Activated T-helper 9 cell treated with anti-CD3 and anti-CD28 coated beads, Interleukin-2, amount 50 U/mL, for 16 hours (primary cell): ENCODE data around the gene MYO1D.

Experiments used
- DNase-seq: peaks from one replicate; pipeline ENCODE4 v3.0.0-alpha.2; 2020; ENCODE audit warnings: low read depth

Gene MYO1D

DNA sequence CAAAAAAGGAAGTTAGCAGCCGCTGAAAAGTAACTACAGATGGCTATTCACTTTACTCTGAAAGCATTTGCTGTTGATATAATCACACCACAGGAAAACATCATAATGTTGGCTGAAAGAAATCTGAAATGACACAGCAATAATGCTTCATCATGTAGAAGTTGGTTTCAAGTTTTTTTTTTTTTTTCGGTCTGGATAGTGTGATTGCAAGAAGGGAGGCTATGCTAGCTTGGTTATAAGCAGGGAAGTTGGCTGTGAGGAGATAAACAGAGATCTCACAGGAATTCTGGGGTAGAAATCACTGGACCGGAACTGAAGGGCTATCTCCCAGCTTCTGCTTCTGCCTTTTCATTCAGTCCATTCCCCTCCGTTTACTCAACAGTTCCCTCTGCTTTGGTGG is 57.9 kb downstream of the MYO1D start:
- DNase-seq: no peak

DNA sequence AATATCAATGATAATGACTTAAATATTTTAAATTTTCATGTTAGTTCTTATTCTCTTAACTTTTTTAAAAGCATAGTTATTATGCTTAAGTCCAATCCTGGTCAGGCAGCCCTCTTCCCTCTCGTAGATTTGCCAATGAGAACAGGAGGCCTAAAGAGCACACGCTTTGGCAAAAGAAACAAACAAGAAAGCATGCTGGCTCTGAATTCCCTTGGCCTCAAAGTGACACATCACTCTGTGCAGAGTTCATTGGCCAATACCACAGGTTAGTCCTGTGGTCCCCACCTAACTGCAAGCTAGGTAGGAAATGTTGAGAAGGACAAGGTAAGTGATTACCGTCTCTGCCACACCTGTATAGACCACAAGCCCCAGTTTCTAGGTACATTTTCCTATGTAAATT is 61.5 kb downstream of the MYO1D start:
- no peak for DNase-seq

DNA sequence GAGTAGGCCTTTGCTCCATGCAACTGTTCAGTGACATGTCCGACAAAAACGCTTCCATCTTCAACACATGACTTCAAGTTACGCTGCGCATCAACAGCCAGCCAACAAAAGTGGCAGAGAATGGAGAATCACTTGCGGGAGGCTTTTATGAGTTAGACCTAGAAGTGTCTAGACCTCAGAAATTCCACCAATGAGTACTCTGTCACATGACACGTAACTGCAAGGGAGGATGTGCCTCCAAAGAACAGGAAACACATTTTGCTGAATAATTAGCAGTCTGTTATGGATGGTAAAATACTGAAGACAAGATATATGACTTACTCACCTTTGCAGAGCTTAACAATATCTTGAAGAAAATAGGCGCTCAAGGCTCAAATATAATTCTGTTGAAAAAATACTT is 62.1 kb downstream of the MYO1D start:
- no peak for DNase-seq

DNA sequence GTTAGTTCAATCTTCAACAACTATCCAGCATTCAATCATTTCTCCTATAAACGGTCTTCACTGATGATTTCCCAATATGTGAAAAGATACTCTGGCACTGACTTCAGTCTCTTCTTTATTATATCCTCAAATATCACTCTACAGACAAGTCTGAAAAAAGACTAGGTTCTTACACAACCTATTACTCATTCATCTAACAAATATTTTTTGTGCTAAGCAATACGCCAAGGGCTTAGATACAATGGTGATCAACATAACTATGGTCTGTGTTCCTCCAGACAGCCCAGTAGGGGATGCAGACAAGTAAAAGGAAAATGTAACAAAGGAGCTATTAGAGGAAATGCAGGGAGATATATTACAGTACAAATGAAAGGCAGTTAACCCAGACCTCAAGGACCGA is 63.9 kb downstream of the MYO1D start:
- DNase-seq: no peak

DNA sequence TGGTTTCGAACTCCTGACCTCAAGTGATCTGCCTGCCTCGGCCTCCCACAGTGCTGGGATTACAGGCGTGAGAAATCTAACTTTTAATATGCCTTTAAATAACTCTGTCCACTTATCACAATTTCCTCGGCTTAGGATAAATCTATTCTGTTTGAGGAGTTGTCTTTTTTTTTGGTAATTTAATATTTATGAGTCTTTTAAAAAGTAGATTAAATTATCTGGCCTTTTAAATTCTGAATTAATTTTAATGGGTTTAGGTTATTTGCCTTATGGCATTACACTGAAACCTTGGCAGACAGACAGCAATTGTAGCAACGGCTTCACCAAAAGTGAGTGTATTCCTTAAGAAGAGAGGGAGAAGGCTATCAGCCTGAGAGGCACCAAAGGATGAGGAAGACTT is 66.2 kb downstream of the MYO1D start:
- no peak for DNase-seq

DNA sequence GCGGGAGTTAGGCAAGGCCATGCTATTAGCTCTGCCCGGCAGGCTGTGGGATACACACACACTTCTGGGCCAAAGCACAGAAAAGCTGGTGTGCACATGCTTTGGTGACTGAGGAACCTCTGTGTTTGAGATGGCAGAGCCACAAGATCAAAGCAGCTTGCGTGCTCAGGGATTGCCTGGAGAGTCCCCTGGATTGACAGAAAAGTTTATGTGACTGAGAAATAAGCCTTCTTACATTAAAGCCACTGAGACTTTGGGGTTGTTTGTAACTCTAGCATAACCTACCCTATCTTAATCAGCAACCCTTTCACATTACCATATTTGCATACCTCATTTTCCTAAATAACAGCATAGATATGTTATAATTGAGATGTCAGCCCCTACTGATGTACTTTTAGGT is 69.3 kb downstream of the MYO1D start:
- DNase-seq: no peak

DNA sequence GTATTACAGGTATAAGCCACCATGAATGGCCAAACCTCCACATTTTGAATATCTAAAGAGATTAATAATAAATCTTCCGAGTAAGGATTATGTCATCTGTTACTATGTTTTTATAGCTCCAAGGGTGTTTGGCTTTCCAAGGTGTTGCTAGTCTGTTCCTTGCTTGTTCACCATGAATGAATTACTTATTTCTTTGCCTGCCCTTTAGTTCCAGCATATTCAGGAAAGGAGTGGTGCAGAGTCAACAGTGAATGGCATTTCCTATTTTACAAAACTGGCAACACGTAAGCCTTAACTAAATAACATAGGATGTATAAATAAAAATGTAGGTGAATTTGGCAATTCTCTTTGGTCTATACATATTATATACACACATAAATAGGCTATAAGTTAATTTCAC is 70.3 kb downstream of the MYO1D start:
- no peak for DNase-seq

DNA sequence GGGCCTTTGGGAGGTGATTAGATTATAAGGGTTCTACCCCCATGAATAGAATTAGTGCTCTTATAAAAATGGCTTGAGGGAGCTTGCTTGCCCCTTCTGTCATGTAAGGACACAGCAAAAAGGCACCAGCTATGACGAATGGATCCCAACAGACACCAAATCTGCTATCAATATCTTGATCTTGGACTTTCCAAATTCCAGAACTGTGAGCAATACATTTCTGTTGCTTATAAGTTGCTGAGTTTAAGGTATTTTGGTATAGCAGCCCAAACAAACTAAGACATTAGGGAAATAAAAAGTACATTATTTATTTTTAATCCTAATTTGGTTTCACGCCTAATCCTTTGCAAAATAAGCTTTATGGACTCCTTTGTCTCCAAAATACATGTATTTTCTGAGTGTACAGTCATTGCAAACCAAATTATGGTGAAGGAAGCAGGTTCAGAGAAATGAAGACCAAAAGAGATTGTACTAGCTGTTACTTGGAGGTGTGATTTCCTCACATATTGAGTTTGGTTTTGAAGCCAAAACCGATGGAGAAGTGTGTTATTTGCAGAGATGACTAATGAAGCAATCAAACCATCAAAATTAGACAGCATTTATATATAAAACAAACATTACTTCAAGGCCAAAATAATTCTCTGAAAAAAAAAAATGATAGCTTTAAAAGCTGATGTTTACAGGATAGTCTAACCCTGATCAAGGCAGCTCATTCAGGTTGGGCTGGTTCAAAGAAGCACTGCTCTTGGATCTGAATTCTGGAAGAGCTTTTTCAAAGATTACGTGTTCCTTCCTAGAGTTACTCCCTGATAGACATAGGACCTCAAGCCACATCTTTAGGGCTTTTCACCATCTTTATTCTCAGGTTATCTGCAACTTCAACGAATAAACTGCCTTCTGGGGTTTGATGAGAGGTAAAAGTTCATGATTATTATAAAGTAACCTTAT is 71.6 kb downstream of the MYO1D start:
- DNase-seq: no peak

DNA sequence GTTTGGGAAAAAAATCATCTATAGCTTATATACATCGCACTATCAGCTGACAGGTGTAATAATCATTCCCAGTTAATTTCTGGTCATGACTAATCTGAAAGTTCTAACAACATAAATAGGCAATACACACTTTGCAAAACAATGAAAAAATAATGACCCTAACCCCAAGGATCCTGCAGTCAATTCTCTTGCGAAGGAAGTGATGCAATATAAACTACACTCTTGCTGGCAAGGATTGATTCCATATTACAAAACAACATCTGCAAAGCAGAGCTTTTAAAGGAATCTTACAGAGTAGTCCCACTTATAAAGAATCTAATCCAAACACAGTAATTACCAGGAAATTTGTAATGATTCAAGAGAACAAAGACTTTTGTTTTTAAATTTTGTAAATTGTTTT is 73.4 kb downstream of the MYO1D start:
- DNase-seq: no peak

DNA sequence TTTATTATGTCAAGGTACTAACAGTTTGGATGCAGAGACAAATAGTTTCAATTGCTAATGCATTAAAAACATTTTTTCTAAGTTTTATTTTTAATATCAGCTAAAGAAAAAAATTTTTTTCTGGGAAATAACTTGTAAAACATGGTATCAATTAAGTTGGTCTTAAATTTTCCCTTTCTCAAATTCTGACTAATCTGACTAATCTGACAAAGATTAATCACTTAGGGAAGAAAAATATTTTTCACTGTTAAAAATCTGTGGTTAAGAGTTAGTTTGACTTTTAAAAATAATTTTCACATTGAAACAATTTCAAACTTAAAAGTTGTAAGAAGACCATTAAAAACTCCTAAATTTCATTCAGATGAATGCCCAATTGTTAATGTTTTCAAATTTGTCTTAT is 74.6 kb downstream of the MYO1D start:
- DNase-seq: no peak

DNA sequence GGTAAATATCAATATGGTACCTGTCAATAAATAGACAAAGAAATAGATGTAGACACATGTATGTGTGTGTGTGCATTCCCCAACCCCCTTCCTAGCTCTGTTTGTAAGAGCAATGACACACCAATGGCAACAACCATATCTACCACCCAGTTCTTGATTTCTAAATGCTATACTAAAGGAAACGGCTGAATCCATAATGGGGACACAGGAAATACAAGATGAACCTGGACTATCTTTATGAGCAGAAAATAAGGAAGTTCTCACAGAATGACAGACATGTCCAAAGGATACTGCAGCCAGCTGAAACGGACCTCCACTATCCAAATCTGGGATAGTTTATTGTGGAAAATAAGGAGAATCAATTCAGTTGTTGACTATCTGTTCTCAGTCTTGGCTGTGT is 75.3 kb downstream of the MYO1D start:
- no peak for DNase-seq

DNA sequence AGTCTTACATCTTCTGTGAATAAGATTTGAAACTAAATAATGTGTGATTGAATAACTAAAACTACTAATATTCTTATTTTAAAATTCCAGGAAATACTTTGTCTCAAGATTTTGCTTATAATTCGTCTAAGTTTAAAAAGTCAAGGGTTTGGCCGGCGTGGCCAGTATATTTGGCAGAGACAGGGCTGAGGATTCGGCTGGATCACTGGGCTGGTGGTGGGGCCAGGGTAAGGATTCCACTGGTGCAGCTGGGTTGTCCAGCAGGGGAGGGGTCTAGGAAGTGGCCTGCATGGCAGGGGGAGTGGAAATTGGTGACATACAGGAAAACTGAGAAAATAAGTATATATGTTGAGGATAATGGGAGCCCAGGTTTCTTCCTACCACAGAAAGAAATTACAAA is 75.7 kb downstream of the MYO1D start:
- no peak for DNase-seq

DNA sequence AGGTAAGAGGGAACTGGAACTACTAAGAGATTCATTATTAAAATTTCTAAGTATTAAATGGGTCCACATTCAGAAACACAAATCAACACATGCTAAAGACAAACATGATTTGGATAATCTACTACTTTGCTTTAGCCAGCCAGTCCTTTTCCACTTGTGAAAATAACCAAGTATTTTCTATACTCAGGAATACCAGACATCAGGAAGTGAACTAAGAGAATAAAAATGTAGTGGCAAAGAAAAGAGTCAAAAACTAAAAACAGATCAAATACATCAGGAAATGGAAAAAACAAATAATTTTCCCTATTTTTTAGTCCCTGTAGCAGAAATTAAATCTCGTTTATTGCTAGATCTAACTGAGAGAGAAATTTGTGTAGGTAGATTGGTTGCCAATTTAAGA is 78.0 kb downstream of the MYO1D start:
- DNase-seq: no peak

DNA sequence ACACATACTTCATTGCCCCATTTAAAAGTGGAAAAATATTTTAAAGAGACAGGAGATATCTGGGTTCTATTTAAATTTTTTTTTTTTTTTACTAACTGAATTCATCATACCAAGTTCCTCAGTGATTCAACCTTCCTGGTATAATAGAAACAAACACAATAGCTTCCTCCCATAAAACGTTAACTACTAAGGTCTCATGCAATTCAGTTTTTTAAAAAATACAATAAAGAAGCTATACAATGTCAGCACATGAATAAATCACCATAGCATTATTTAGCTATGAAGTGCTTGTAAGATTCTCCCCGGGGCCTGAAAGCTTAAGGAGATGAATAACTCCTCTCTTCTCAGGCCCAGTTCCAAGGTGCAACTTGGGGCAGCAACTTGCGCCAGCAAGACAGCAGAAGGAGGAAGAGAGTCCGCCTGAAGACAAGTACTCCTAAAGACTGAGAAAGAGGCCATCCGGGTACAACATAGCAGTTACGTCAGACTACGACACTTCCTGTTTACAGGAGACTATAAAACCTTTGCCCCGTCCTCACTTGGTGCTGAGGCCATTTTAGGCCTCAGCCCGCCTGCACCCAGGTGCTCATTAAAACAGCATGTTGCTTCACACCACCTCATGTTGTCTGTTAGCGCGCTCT is 81.5 kb downstream of the MYO1D start:
- DNase-seq: no peak

DNA sequence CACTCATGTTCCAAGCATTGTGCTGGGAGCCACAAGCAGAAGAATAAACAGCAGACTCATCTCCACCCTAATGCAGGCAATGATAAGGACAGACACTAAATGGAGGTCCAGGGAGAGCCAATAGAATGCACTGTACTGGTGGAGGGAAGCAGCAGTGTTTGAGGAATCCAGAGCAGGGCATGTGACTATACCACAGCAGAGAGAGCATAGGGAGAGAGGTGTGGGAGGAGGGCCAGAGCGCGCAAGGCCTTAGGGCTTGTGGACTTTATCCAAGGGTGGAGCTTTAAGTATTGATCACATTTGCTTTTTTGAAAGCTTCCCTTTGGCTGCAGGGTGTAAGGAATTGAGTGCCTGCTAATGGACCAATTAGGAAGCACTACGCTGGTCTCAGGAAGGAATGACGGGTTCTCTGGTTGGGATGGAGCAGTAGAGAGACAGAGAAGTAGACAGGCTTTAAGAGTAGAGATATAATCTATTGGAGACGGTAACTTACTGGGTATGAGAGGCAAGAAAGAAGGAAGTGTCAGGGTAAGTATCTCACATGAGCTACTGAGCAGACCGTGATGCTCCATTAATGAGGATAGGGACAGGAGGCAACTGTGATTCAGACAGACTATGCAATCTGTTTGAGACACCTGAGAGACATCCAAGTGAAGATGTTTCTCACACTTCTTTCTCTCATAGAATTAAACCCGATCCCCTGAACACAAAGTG is 82.2 kb downstream of the MYO1D start:
- no peak for DNase-seq

DNA sequence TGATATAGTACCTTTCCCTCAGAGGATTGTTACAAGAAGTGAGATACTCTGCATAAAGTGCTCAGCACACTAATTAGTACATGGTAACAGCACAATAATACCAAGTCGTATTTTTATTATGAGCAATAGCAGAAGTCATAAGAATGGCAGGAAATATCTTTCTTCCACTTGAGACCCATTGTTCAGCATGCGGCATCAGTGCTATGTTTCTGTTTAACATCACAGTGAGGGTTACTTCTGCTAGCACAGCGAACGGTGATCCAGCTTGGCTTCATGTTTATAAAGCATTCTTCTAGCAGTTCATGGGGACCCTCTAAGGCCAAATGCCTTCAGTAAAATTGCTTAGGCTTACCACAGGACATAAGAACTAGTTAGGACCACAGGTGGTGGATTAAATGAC is 83.1 kb downstream of the MYO1D start:
- no peak for DNase-seq

DNA sequence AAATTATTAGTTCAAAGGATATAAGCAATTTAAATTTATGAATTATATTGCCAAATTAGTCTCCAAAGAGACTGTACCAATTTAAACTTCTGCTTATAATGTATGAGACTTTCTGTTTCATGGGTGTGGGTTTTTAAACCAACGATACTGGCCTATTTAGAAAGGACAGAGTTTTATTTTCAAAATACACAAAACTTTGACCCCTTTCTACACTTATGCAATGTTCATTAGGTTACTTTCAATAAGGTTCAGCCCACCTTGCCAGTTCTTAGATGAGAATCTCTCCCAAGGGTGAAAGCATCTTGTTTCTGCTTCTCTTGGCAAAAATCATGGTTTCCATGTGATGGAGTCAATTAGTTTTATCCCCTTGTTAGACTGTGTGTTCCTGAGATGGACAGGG is 84.7 kb downstream of the MYO1D start:
- DNase-seq: no peak

DNA sequence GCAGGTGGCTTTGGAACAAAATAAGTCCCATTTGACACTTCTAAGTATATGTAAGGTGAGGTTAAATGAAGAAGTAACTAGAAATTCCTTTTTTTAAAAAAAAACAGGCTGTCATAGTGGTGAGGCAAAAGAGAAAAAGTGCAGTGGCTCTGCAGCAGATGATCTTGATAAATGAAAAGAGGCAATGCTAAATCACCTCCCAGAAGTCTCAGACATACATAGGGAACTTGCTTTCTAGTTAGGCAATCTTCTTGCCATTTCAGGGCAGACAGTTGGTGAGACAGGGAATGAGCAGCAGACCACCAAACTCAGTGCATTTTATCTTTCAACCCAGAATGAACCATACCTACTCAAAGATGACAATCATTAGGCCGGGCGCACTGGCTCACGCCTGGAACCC is 90.8 kb downstream of the MYO1D start:
- no peak for DNase-seq

DNA sequence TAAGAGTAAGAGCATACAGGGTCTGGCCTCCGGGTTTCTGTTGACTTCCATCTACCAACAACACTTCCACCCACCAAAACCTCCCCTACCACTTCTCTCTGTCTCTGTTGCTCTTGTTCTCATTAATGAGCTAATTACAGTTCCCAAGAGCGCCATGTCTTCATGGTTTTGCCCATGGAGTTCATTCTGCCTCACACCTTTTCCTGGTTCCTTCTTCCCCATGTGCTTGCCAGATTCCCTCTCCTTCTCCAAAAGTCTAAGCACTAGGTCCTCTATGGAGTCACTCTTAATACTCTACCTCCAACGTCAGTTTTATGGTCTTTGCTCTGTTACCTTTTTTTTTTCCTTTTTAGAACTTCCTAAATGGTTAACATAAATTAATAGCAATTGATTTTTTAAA is 92.8 kb downstream of the MYO1D start:
- no peak for DNase-seq

DNA sequence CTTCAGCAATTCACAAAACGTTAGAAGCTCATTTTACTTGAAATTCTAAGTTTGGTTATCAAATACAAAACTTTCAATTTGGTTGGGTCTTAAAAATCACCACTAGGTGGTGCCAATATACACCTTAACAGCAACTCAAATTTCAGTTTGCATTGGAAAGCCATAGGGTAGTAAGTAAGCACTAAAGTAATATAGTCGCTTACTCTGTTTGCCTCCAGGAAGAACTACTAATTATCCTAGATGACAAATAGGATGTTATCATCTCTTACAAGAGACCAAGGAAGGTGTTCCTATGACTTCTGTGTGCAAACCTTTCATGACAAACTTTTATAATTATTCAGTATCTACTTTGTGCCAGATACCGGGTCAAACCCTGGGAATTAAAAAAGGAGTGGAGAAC is 93.3 kb downstream of the MYO1D start:
- no peak for DNase-seq

DNA sequence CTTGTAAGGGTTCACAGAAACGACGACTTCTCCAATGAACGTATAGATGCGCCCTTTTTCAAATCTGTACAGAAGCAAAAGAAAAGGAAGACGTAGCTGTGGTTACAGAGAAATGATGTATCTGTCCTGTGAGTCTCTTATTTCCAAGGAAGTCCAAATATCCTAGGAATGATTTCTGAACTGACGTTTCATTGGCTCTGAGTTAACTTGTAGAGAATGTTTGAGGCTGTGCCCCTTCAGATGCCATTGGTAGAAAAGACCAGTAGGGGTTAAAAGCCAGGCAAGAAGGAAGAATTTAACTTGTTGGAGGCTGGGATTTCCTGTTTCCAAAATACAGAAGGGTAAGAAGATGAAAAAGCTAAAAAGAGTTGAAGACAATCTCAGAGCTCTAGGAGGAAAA is 96.2 kb downstream of the MYO1D start:
- no peak for DNase-seq

DNA sequence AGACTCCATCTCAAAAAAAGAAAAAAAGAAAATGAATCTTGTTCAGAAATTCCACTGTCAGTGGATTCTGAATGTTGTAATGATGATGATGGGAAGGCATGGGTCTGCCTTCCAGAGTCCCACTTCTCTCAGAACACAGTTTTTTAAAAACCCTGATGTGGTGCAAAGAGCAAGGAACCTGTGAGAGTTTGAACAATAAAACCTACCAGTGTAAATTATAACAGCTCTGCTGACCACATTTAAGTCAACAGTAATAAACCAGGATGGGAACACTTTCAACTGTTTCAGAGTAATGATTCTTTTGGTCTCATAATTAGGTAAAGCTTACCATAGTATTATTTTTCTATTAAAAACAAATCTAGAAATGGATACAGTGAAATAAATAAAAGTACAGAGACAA is 99.0 kb downstream of the MYO1D start:
- DNase-seq: no peak

DNA sequence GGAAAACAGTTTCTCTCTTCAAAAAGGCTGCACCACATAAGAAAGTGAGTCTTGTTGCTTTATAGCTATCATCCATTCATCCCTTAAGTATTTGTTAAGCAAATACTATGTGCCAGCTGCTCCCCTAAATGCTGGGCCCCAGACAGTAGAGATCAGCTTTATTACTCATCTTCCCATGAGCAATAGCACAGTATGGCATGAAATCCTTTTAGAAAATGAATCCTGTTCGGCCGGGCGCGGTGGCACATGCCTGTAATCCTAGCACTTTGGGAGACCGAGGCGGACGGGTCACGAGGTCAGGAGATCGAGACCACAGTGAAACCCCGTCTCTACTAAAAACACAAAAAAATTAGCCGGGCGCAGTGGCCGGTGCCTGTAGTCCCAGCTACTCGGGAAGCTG is 99.5 kb downstream of the MYO1D start:
- no peak for DNase-seq
